Gastroesophageal sphincter (tissue), 4 donors: ENCODE measurements around the gene MTCL3.

Experiments
- ATAC-seq: fragments of 150-250 bp; one replicate; pipeline ENCODE4 v1.9.1; 2016; ENCODE audit warnings: mild to moderate bottlenecking, moderate library complexity
- H3K27ac ChIP-seq, 4 donors: fragments of 200-600 bp; sonication (generic) in 3 of 4; 1 replicate in 3 of 4; 2 replicates in 1 of 4; pipeline ENCODE4 v1.5.1; 2016 to 2019
- H3K27me3 ChIP-seq: fragments of 200-600 bp; sonication (generic); one replicate; pipeline ENCODE4 v1.5.1; 2019
- H3K36me3 ChIP-seq, 2 donors: fragments of 200-600 bp; sonication (generic); one replicate each; pipeline ENCODE4 v1.5.1; 2019; ENCODE audit warnings: control low read depth in 1 of 2
- H3K4me1 ChIP-seq, 3 donors: fragments of 200-600 bp; sonication (generic); 1 replicate in 2 of 3; 2 replicates in 1 of 3; pipeline ENCODE4 v1.5.1; 2016 to 2019; ENCODE audit warnings: control low read depth in 2 of 3
- H3K4me3 ChIP-seq, 2 donors: fragments of 200-600 bp; sonication (generic); one replicate each; pipeline ENCODE4 v1.5.1; 2019; ENCODE audit warnings: mild to moderate bottlenecking in 1 of 2, moderate library complexity in 1 of 2
- H3K9me3 ChIP-seq, 3 donors: fragments of 200-600 bp; sonication (generic); one replicate each; pipeline ENCODE4 v1.5.1; 2017 to 2019; ENCODE audit warnings: control low read depth in 2 of 3
- CTCF ChIP-seq, 4 experiments: fragments of 200-600 bp in 2 of 4; fragments of 450-650 bp in 2 of 4; sonication (generic) in 1 of 4; IDR thresholded peaks; one replicate each; pipeline ENCODE4 v1.5.1; 2017 to 2019; ENCODE audit warnings: antibody characterized with exemption in 4 of 4, mild to moderate bottlenecking in 2 of 4, moderate library complexity in 2 of 4
- EP300 ChIP-seq: sonication (generic); formaldehyde crosslinking; IDR thresholded peaks from one replicate; pipeline ENCODE4 v1.6.1; 2017; ENCODE audit warnings: antibody characterized with exemption, mild to moderate bottlenecking
- POLR2A ChIP-seq, 2 donors: fragments of 450-650 bp; IDR thresholded peaks; one replicate each; pipeline ENCODE4 v1.6.1; 2017; ENCODE audit warnings: antibody characterized with exemption in 2 of 2, mild to moderate bottlenecking in 2 of 2, moderate library complexity in 1 of 2
- POLR2AphosphoS5 ChIP-seq: sonication (generic); formaldehyde crosslinking; IDR thresholded peaks from one replicate; pipeline ENCODE4 v1.6.1; 2017; ENCODE audit warnings: antibody characterized with exemption
- WGBS, 2 donors: methylation state at CpG; one replicate each; pipeline ENCODE4 v1.1.5; 2018; ENCODE audit warnings: low coverage in 1 of 2; 5-methylcytosine and 5-hydroxymethylcytosine counted together

The MTCL3 gene

GRCh38 chr6:127456465-127456864 is 62.7 kb downstream of the MTCL3 start:
- no peak for ATAC-seq
- peak overlapping the region; percentile 89 to 100 (median 90) for H3K27ac ChIP-seq
- peak overlapping the region; percentile 57 to 100 for H3K4me3 ChIP-seq
- peaks cover 0 to 74% (median 15%) of the 10 kb centered on the region in 3 donors for H3K4me1 ChIP-seq
- no peaks in the 10 kb centered on the region for H3K36me3 ChIP-seq
- TF ChIP-seq POLR2A (IDR thresholded peaks at IDR 0.05) (no peak), EP300 (no peak), CTCF (IDR thresholded peaks at IDR 0.05) (no peak), POLR2AphosphoS5 (no peak)
- H3K27me3 ChIP-seq: no peaks in the 10 kb centered on the region
- 15 to 39% methylated on average over 3 of the region's 3 CpGs for whole genome bisulfite sequencing, 2 donors
- H3K9me3 ChIP-seq: no peaks in the 10 kb centered on the region

- no peak for ATAC-seq
- Histone ChIP-seq H3K27ac (peak overlapping the region; percentile 89 to 100 (median 90)), H3K27me3 (no peaks in the 10 kb centered on the region), H3K4me3 (peak overlapping the region; percentile 57 to 100), H3K9me3 (no peaks in the 10 kb centered on the region), H3K4me1 (peaks cover 0 to 81% (median 11%) of the 10 kb centered on the region in 3 donors), H3K36me3 (no peaks in the 10 kb centered on the region)
- TF ChIP-seq EP300: no peak
- no peak for TF ChIP-seq POLR2AphosphoS5
- no peak for TF ChIP-seq CTCF (IDR thresholded peaks at IDR 0.05)
- TF ChIP-seq POLR2A (IDR thresholded peaks at IDR 0.05): no peak
- WGBS, 2 donors: 19 to 37% methylated on average over 2 of the region's 2 CpGs
Observed at GRCh38 chr6:127453845-127454619, 65.1 kb downstream of the MTCL3 start.

- no peak for ATAC-seq
- peaks cover 0 to 2% of the 10 kb centered on the region in 2 donors for H3K36me3 ChIP-seq
- H3K4me3 ChIP-seq: peak overlapping the region; percentile 7 to 57
- H3K4me1 ChIP-seq: peaks cover 0 to 89% (median 11%) of the 10 kb centered on the region in 3 donors
- H3K9me3 ChIP-seq: no peaks in the 10 kb centered on the region
- peak overlapping the region; percentile 73 to 90 (median 89) for H3K27ac ChIP-seq
- H3K27me3 ChIP-seq: no peaks in the 10 kb centered on the region
- TF ChIP-seq POLR2A (IDR thresholded peaks at IDR 0.05) (no peak), CTCF (IDR thresholded peaks at IDR 0.05) (no peak), POLR2AphosphoS5 (no peak), EP300 (no peak)
Observed at GRCh38 chr6:127452803-127453202, 66.3 kb downstream of the MTCL3 start.

- TF ChIP-seq POLR2AphosphoS5 (no peak), CTCF (IDR thresholded peaks at IDR 0.05) (no peak)
- Histone ChIP-seq H3K27ac (peak overlapping the region in 3 of 4 donors; percentile 72 to 89 (median 89)), H3K4me1 (peaks cover 0 to 86% (median 11%) of the 10 kb centered on the region in 3 donors), H3K36me3 (peaks cover 0 to 16% of the 10 kb centered on the region in 2 donors), H3K27me3 (no peaks in the 10 kb centered on the region), H3K4me3 (no peak overlapping the region), H3K9me3 (no peaks in the 10 kb centered on the region)
- ATAC-seq: no peak
- WGBS, 2 donors: 93 to 95% methylated on average over 3 of the region's 3 CpGs
Observed at GRCh38 chr6:127451388-127451787, 67.7 kb downstream of the MTCL3 start.

- no peak for ATAC-seq
- peaks cover 0 to 30% of the 10 kb centered on the region in 2 donors for H3K36me3 ChIP-seq
- peak overlapping the region in 3 of 4 donors; percentile 16 to 29 (median 22) for H3K27ac ChIP-seq
- no peaks in the 10 kb centered on the region for H3K27me3 ChIP-seq
- H3K4me1 ChIP-seq: peaks cover 0 to 76% (median 7%) of the 10 kb centered on the region in 3 donors
- no peak for TF ChIP-seq POLR2AphosphoS5
- no peak for TF ChIP-seq CTCF (IDR thresholded peaks at IDR 0.05)
- no peak for TF ChIP-seq POLR2A (IDR thresholded peaks at IDR 0.05)
- TF ChIP-seq EP300: no peak
- no peaks in the 10 kb centered on the region for H3K9me3 ChIP-seq
- no peak overlapping the region for H3K4me3 ChIP-seq
Observed at GRCh38 chr6:127447780-127448179, 71.4 kb downstream of the MTCL3 start.
